Measurements from ENCODE around the gene FMNL2.

FMNL2 gene

GRCh38 chr2:152335016-152335725, at the start of gene FMNL2:
Gene FMNL2 (plus strand): TSS chr2:152335174.
- peak within 1 kb of the TSS; percentile 66 to 79 for H3K9ac ChIP-seq (ENCODE audit: low read length in 2 of 2)
- no peaks in the 10 kb centered on the region for H3K27me3 ChIP-seq (ENCODE audit: control insufficient read depth in 1 of 2, insufficient read depth in 2 of 2, low read length in 2 of 2)
- no peaks in the 10 kb centered on the region for H3K9me3 ChIP-seq (ENCODE audit: control insufficient read depth in 2 of 2, low read length in 2 of 2)
- no peaks in the 10 kb centered on the region for H3K36me3 ChIP-seq (ENCODE audit: control insufficient read depth in 2 of 2, insufficient read depth in 2 of 2, low read length in 2 of 2)
- H3K4me3 ChIP-seq (ENCODE audit: low read length in 2 of 2), result peak within 1 kb of the TSS; percentile 64 to 81
- peak within 1 kb of the TSS; percentile 55 for H3K27ac ChIP-seq (ENCODE audit: low read length)
- H3K4me1 ChIP-seq (ENCODE audit: control insufficient read depth, insufficient read depth, low read length), result peaks cover 13% of the 10 kb centered on the region

GRCh38 chr2:152292991-152293390, 42.0 kb upstream of the FMNL2 start:
- H3K27ac ChIP-seq (ENCODE audit: low read length), result no peak overlapping the region
- no peaks in the 10 kb centered on the region for H3K4me1 ChIP-seq (ENCODE audit: control insufficient read depth, insufficient read depth, low read length)
- no peaks in the 10 kb centered on the region for H3K36me3 ChIP-seq (ENCODE audit: control insufficient read depth in 2 of 2, insufficient read depth in 2 of 2, low read length in 2 of 2)
- no peak overlapping the region for H3K9ac ChIP-seq (ENCODE audit: low read length in 2 of 2)
- no peaks in the 10 kb centered on the region for H3K9me3 ChIP-seq (ENCODE audit: control insufficient read depth in 2 of 2, low read length in 2 of 2)
- no peaks in the 10 kb centered on the region for H3K27me3 ChIP-seq (ENCODE audit: control insufficient read depth in 1 of 2, insufficient read depth in 2 of 2, low read length in 2 of 2)
- H3K4me3 ChIP-seq (ENCODE audit: low read length in 2 of 2), result no peak overlapping the region

- H3K9me3 ChIP-seq (ENCODE audit: control insufficient read depth in 2 of 2, low read length in 2 of 2), result no peaks in the 10 kb centered on the region
- H3K36me3 ChIP-seq (ENCODE audit: control insufficient read depth in 2 of 2, insufficient read depth in 2 of 2, low read length in 2 of 2), result no peaks in the 10 kb centered on the region
- no peak overlapping the region for H3K27ac ChIP-seq (ENCODE audit: low read length)
- no peaks in the 10 kb centered on the region for H3K27me3 ChIP-seq (ENCODE audit: control insufficient read depth in 1 of 2, insufficient read depth in 2 of 2, low read length in 2 of 2)
- H3K4me1 ChIP-seq (ENCODE audit: control insufficient read depth, insufficient read depth, low read length), result no peaks in the 10 kb centered on the region
- H3K9ac ChIP-seq (ENCODE audit: low read length in 2 of 2), result no peak overlapping the region
- no peak overlapping the region for H3K4me3 ChIP-seq (ENCODE audit: low read length in 2 of 2)
These were observed 37.3 kb upstream of the FMNL2 start for GRCh38 chr2:152297715-152298114.

GRCh38 chr2:152298754-152299153, 36.2 kb upstream of the FMNL2 start:
- no peaks in the 10 kb centered on the region for H3K4me1 ChIP-seq (ENCODE audit: control insufficient read depth, insufficient read depth, low read length)
- no peaks in the 10 kb centered on the region for H3K36me3 ChIP-seq (ENCODE audit: control insufficient read depth in 2 of 2, insufficient read depth in 2 of 2, low read length in 2 of 2)

GRCh38 chr2:152301131-152301530, 33.8 kb upstream of the FMNL2 start:
- Histone ChIP-seq H3K4me3 (ENCODE audit: low read length in 2 of 2) (no peak overlapping the region), H3K9ac (ENCODE audit: low read length in 2 of 2) (no peak overlapping the region), H3K4me1 (ENCODE audit: control insufficient read depth, insufficient read depth, low read length) (no peaks in the 10 kb centered on the region), H3K9me3 (ENCODE audit: control insufficient read depth in 2 of 2, low read length in 2 of 2) (no peaks in the 10 kb centered on the region), H3K27ac (ENCODE audit: low read length) (no peak overlapping the region), H3K27me3 (ENCODE audit: control insufficient read depth in 1 of 2, insufficient read depth in 2 of 2, low read length in 2 of 2) (no peaks in the 10 kb centered on the region), H3K36me3 (ENCODE audit: control insufficient read depth in 2 of 2, insufficient read depth in 2 of 2, low read length in 2 of 2) (no peaks in the 10 kb centered on the region)

More at GRCh38 chr2:152298754-152299153, 36.2 kb upstream of the FMNL2 start:
- Histone ChIP-seq H3K9ac (ENCODE audit: low read length in 2 of 2) (no peak overlapping the region), H3K9me3 (ENCODE audit: control insufficient read depth in 2 of 2, low read length in 2 of 2) (no peaks in the 10 kb centered on the region), H3K4me3 (ENCODE audit: low read length in 2 of 2) (no peak overlapping the region), H3K27ac (ENCODE audit: low read length) (no peak overlapping the region), H3K27me3 (ENCODE audit: control insufficient read depth in 1 of 2, insufficient read depth in 2 of 2, low read length in 2 of 2) (no peaks in the 10 kb centered on the region)

- Histone ChIP-seq H3K9ac (ENCODE audit: low read length in 2 of 2) (no peak overlapping the region), H3K27me3 (ENCODE audit: control insufficient read depth in 1 of 2, insufficient read depth in 2 of 2, low read length in 2 of 2) (no peaks in the 10 kb centered on the region), H3K9me3 (ENCODE audit: control insufficient read depth in 2 of 2, low read length in 2 of 2) (no peaks in the 10 kb centered on the region), H3K27ac (ENCODE audit: low read length) (no peak overlapping the region), H3K36me3 (ENCODE audit: control insufficient read depth in 2 of 2, insufficient read depth in 2 of 2, low read length in 2 of 2) (no peaks in the 10 kb centered on the region), H3K4me3 (ENCODE audit: low read length in 2 of 2) (no peak overlapping the region), H3K4me1 (ENCODE audit: control insufficient read depth, insufficient read depth, low read length) (no peaks in the 10 kb centered on the region)
These were observed 31.0 kb upstream of the FMNL2 start for GRCh38 chr2:152303951-152304350.

- H3K36me3 ChIP-seq (ENCODE audit: control insufficient read depth in 2 of 2, insufficient read depth in 2 of 2, low read length in 2 of 2), result no peaks in the 10 kb centered on the region
- H3K4me1 ChIP-seq (ENCODE audit: control insufficient read depth, insufficient read depth, low read length), result no peaks in the 10 kb centered on the region
- no peak overlapping the region for H3K27ac ChIP-seq (ENCODE audit: low read length)
- H3K9ac ChIP-seq (ENCODE audit: low read length in 2 of 2), result no peak overlapping the region
- no peaks in the 10 kb centered on the region for H3K27me3 ChIP-seq (ENCODE audit: control insufficient read depth in 1 of 2, insufficient read depth in 2 of 2, low read length in 2 of 2)
- no peaks in the 10 kb centered on the region for H3K9me3 ChIP-seq (ENCODE audit: control insufficient read depth in 2 of 2, low read length in 2 of 2)
- no peak overlapping the region for H3K4me3 ChIP-seq (ENCODE audit: low read length in 2 of 2)
These were observed 30.1 kb upstream of the FMNL2 start for GRCh38 chr2:152304836-152305235.

- no peaks in the 10 kb centered on the region for H3K27me3 ChIP-seq (ENCODE audit: control insufficient read depth in 1 of 2, insufficient read depth in 2 of 2, low read length in 2 of 2)
- no peaks in the 10 kb centered on the region for H3K36me3 ChIP-seq (ENCODE audit: control insufficient read depth in 2 of 2, insufficient read depth in 2 of 2, low read length in 2 of 2)
- H3K4me1 ChIP-seq (ENCODE audit: control insufficient read depth, insufficient read depth, low read length), result no peaks in the 10 kb centered on the region
- H3K4me3 ChIP-seq (ENCODE audit: low read length in 2 of 2), result no peak overlapping the region
- H3K27ac ChIP-seq (ENCODE audit: low read length), result no peak overlapping the region
- no peak overlapping the region for H3K9ac ChIP-seq (ENCODE audit: low read length in 2 of 2)
- H3K9me3 ChIP-seq (ENCODE audit: control insufficient read depth in 2 of 2, low read length in 2 of 2), result no peaks in the 10 kb centered on the region
These were observed 27.1 kb upstream of the FMNL2 start for GRCh38 chr2:152307863-152308262.

GRCh38 chr2:152309352-152310214, 25.4 kb upstream of the FMNL2 start:
- no peak overlapping the region for H3K27ac ChIP-seq (ENCODE audit: low read length)
- H3K4me3 ChIP-seq (ENCODE audit: low read length in 2 of 2), result no peak overlapping the region
- no peak overlapping the region for H3K9ac ChIP-seq (ENCODE audit: low read length in 2 of 2)
- no peaks in the 10 kb centered on the region for H3K36me3 ChIP-seq (ENCODE audit: control insufficient read depth in 2 of 2, insufficient read depth in 2 of 2, low read length in 2 of 2)
- no peaks in the 10 kb centered on the region for H3K9me3 ChIP-seq (ENCODE audit: control insufficient read depth in 2 of 2, low read length in 2 of 2)
- no peaks in the 10 kb centered on the region for H3K4me1 ChIP-seq (ENCODE audit: control insufficient read depth, insufficient read depth, low read length)
- no peaks in the 10 kb centered on the region for H3K27me3 ChIP-seq (ENCODE audit: control insufficient read depth in 1 of 2, insufficient read depth in 2 of 2, low read length in 2 of 2)

GRCh38 chr2:152319822-152320570, 15.0 kb upstream of the FMNL2 start:
- Histone ChIP-seq H3K9ac (ENCODE audit: low read length in 2 of 2) (no peak overlapping the region), H3K36me3 (ENCODE audit: control insufficient read depth in 2 of 2, insufficient read depth in 2 of 2, low read length in 2 of 2) (no peaks in the 10 kb centered on the region), H3K9me3 (ENCODE audit: control insufficient read depth in 2 of 2, low read length in 2 of 2) (no peaks in the 10 kb centered on the region), H3K4me3 (ENCODE audit: low read length in 2 of 2) (no peak overlapping the region), H3K27ac (ENCODE audit: low read length) (no peak overlapping the region), H3K27me3 (ENCODE audit: control insufficient read depth in 1 of 2, insufficient read depth in 2 of 2, low read length in 2 of 2) (no peaks in the 10 kb centered on the region), H3K4me1 (ENCODE audit: control insufficient read depth, insufficient read depth, low read length) (no peaks in the 10 kb centered on the region)

Measured in stomach smooth muscle (tissue), 2 donors.